ENCODE results near the gene CACNA1C. TPM values are rescaled to one million over a fixed set of nuclear protein-coding genes. Genes with fewer than 3 reads are reported as not detected.

The CACNA1C gene
- total RNA-seq, 2 donors from 2014 or later: 70.0 to 127 TPM

- H3K4me1 ChIP-seq (ENCODE audit: control insufficient read depth in 1 of 2, low read depth in 2 of 2): peaks cover 28 to 68% of the 10 kb centered on the region in 2 donors
- H3K27ac ChIP-seq: peak overlapping the region; percentile 90 to 95
- no peak overlapping the region for H3K4me3 ChIP-seq
- H3K27me3 ChIP-seq (replicated peaks; ENCODE audit: insufficient read depth): no peaks in the 10 kb centered on the region
- no peaks in the 10 kb centered on the region for H3K9me3 ChIP-seq
- DNase-seq (ENCODE audit: low spot score) (peak; percentile 46), ATAC-seq (ENCODE audit: insufficient number of reproducible peaks, low FRiP score, low read depth) (peak; percentile 73)
- TF ChIP-seq, protein P1, sequence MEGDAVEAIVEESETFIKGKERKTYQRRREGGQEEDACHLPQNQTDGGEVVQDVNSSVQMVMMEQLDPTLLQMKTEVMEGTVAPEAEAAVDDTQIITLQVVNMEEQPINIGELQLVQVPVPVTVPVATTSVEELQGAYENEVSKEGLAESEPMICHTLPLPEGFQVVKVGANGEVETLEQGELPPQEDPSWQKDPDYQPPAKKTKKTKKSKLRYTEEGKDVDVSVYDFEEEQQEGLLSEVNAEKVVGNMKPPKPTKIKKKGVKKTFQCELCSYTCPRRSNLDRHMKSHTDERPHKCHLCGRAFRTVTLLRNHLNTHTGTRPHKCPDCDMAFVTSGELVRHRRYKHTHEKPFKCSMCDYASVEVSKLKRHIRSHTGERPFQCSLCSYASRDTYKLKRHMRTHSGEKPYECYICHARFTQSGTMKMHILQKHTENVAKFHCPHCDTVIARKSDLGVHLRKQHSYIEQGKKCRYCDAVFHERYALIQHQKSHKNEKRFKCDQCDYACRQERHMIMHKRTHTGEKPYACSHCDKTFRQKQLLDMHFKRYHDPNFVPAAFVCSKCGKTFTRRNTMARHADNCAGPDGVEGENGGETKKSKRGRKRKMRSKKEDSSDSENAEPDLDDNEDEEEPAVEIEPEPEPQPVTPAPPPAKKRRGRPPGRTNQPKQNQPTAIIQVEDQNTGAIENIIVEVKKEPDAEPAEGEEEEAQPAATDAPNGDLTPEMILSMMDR (IDR thresholded peaks at IDR 0.05): no peak
- no peaks in the 10 kb centered on the region for H3K36me3 ChIP-seq
Observed at GRCh38 chr12:2429032-2429431, 376.2 kb downstream of the CACNA1C start.

DNA sequence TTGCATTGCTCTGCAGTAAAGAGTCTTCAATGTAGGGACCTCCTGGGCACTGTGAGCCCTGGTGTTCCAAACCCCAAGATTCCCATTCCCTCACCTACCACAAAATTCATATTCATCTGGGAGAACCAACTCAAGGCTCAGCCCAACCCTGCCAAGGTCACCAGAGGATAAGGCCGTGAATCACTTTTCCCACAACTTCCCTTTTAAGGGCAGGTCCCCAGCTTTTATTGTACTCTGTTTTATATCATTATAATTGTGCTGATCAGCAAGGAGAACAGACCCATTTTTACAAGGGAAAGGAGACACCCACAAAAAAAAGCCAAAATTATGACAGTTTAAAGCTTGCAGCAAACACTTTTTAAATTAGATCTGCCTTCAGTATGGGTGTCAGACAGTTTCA, 379.0 kb downstream of the CACNA1C start:
- DNase-seq (ENCODE audit: low spot score) (no peak), ATAC-seq (ENCODE audit: insufficient number of reproducible peaks, low FRiP score, low read depth) (peak; percentile 57)
- TF ChIP-seq, protein P1 (IDR thresholded peaks at IDR 0.05): no peak
- H3K27ac ChIP-seq: peak overlapping the region; percentile 90 to 95
- no peaks in the 10 kb centered on the region for H3K27me3 ChIP-seq (replicated peaks; ENCODE audit: insufficient read depth)
- no peaks in the 10 kb centered on the region for H3K36me3 ChIP-seq
- no peaks in the 10 kb centered on the region for H3K9me3 ChIP-seq
- peaks cover 34 to 87% of the 10 kb centered on the region in 2 donors for H3K4me1 ChIP-seq (ENCODE audit: control insufficient read depth in 1 of 2, low read depth in 2 of 2)
- H3K4me3 ChIP-seq: no peak overlapping the region

DNA sequence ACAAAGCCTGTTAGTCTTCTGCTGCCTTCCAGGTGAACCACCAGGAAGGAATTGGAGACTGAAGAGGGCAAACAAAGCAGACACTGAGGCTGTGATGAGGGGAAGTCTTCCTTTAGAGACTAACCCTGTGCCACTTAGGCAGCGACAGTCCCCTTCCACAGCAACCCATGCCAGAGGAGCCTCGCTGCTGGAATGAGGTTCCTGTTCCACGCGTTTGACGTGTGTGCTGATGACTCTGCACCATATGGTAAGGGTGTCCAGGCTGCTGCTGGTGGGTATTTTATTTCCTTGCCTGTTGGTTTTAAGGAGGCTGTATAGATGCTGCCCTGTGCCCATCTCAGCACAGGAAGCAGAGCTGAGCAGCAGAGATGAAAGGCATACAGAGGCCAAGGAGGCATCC, 380.1 kb downstream of the CACNA1C start:
- no peak for DNase-seq (ENCODE audit: low spot score)
- Histone ChIP-seq H3K27ac (peak overlapping the region; percentile 90 to 95), H3K4me3 (no peak overlapping the region), H3K4me1 (ENCODE audit: control insufficient read depth in 1 of 2, low read depth in 2 of 2) (peaks cover 34 to 78% of the 10 kb centered on the region in 2 donors), H3K9me3 (no peaks in the 10 kb centered on the region), H3K27me3 (replicated peaks; ENCODE audit: insufficient read depth) (no peaks in the 10 kb centered on the region), H3K36me3 (no peaks in the 10 kb centered on the region)
- TF ChIP-seq, protein P1 (IDR thresholded peaks at IDR 0.05): no peak
- ATAC-seq (ENCODE audit: insufficient number of reproducible peaks, low FRiP score, low read depth): no peak

DNA sequence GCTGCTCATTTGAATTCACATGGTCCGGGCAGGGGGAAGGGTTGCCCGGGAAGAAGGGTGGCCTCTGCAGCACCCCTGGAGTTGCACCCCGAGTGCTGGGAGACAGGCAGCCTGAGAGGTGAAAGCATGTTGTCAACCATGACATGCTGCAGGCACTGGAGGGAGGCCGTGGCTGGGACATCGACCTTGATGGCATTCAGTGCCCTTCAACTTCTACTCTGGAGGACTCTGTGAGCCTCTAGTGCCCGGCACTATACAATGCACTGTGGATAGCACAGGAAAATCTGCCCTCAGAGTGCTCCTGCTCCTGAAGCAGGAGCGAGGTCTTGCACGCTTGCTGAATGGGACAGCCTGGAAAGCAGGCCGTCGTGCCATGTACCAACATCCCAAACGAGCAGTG, 382.7 kb downstream of the CACNA1C start:
- DNase-seq (ENCODE audit: low spot score) (no peak), ATAC-seq (ENCODE audit: insufficient number of reproducible peaks, low FRiP score, low read depth) (no peak)
- H3K9me3 ChIP-seq: no peaks in the 10 kb centered on the region

DNA sequence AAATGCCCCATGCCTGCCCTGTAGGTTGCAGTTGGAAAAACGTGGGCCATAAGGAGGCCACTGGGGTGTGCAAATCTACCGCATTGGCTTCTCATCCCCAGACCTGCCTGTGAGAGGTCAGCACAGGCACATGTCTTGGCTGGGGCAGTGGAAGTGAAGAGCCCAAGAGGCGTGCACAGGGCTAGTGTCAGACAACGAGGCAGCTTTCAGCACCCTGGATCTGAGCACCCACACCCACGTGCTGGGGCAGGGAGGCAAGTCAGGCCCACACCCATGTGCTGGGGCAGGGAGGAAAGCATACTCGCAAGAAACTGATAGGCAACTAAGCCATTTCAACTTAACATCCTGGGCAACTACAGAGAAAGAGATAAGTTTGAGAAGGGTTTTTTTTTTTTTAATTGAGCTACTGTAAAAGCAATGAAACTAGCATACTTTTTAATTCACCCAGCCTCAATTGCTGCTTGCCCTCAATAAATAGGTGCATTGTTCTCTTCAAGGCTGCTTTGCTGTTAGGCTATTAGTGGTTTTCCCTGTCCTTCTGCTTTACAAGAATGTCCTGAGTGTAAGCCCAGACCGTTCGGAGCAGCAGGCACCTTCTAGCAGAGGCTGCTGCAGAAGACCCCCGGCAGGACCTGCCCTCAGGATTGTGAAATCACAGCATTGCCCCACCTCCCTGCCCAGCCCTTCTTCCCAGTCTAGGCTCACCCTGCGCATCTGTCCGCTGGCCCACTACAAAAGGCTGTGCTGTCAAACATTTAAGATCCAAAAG, 386.7 kb downstream of the CACNA1C start:
- no peak for DNase-seq (ENCODE audit: low spot score)
- Histone ChIP-seq H3K4me3 (no peak overlapping the region), H3K27me3 (replicated peaks; ENCODE audit: insufficient read depth) (no peaks in the 10 kb centered on the region), H3K4me1 (ENCODE audit: control insufficient read depth in 1 of 2, low read depth in 2 of 2) (peaks cover 6 to 39% of the 10 kb centered on the region in 2 donors), H3K27ac (no peak overlapping the region), H3K36me3 (no peaks in the 10 kb centered on the region), H3K9me3 (no peaks in the 10 kb centered on the region)
- ATAC-seq (ENCODE audit: insufficient number of reproducible peaks, low FRiP score, low read depth): no peak
- TF ChIP-seq, protein P1 (IDR thresholded peaks at IDR 0.05): no peak

More for the DNA sequence above, 382.7 kb downstream of the CACNA1C start:
- H3K27ac ChIP-seq: no peak overlapping the region
- no peak overlapping the region for H3K4me3 ChIP-seq
- TF ChIP-seq, protein P1 (IDR thresholded peaks at IDR 0.05): no peak
- no peaks in the 10 kb centered on the region for H3K27me3 ChIP-seq (replicated peaks; ENCODE audit: insufficient read depth)
- H3K4me1 ChIP-seq (ENCODE audit: control insufficient read depth in 1 of 2, low read depth in 2 of 2): peaks cover 18 to 66% of the 10 kb centered on the region in 2 donors
- no peaks in the 10 kb centered on the region for H3K36me3 ChIP-seq

All from thoracic aorta (tissue), 2 donors.